LNCaP clone FGC (cell line): ENCODE data around the gene IRS1.

Experiments
- DNase-seq: peaks from one replicate; pipeline ENCODE4 v3.0.0-alpha.2; 2011; ENCODE audit warnings: low read depth
- H3K4me3 ChIP-seq: 2 replicates; pipeline ENCODE4 v1.5.1; 2011; ENCODE audit warnings: mild to moderate bottlenecking, low read depth, low read length, control low read depth
- TF ChIP-seq, protein P1 (sequence below): IDR thresholded peaks from 2 replicates; pipeline ENCODE4 v1.5.1; 2012; ENCODE audit warnings: mild to moderate bottlenecking; ENCODE audit not compliant: control insufficient read depth, insufficient read depth; ENCODE audit errors: extremely low read depth

Gene IRS1

DNA sequence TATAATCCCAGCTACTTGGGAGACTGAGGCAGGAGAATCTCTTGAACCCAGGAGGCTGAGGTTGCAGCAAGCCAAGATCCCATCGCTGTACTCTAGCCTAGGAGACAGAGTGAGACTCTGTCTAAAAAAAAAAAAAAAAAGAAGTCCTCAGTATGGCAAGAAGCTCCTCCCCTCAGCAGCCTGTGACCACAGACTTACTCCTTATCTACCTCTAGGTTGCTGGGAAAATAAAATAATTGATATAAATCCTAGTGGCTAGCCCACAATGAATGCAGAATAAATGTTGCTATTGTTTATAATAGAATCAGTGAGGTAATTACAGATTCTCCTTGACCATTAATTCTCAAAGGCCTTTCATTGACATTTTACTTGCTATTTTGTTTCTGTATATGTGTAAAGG, 70.6 kb downstream of the IRS1 start:
- DNase-seq, result no peak
- TF ChIP-seq, protein P1, sequence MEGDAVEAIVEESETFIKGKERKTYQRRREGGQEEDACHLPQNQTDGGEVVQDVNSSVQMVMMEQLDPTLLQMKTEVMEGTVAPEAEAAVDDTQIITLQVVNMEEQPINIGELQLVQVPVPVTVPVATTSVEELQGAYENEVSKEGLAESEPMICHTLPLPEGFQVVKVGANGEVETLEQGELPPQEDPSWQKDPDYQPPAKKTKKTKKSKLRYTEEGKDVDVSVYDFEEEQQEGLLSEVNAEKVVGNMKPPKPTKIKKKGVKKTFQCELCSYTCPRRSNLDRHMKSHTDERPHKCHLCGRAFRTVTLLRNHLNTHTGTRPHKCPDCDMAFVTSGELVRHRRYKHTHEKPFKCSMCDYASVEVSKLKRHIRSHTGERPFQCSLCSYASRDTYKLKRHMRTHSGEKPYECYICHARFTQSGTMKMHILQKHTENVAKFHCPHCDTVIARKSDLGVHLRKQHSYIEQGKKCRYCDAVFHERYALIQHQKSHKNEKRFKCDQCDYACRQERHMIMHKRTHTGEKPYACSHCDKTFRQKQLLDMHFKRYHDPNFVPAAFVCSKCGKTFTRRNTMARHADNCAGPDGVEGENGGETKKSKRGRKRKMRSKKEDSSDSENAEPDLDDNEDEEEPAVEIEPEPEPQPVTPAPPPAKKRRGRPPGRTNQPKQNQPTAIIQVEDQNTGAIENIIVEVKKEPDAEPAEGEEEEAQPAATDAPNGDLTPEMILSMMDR, result no peak
- no peak overlapping the region for H3K4me3 ChIP-seq

DNA sequence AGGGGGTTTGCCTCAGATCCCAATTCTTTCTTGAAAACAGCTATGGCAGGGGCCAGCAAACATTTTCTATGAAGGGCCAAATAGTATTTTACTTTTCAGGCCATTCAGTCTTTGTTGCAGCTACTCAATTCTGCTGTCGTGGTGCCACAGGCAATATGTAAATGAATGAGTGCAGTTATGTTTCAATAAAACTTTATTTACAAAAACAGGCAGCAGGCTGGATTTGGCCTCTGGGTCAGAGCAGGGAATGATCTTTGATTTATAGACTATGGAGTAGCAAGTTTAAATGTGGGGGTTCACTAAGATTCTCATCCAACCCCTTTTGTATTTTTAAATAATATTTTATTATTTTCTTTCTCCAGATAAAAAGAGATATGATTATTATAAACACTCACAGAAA, 72.4 kb downstream of the IRS1 start:
- TF ChIP-seq, protein P1, result no peak
- no peak overlapping the region for H3K4me3 ChIP-seq
- DNase-seq, result no peak

DNA sequence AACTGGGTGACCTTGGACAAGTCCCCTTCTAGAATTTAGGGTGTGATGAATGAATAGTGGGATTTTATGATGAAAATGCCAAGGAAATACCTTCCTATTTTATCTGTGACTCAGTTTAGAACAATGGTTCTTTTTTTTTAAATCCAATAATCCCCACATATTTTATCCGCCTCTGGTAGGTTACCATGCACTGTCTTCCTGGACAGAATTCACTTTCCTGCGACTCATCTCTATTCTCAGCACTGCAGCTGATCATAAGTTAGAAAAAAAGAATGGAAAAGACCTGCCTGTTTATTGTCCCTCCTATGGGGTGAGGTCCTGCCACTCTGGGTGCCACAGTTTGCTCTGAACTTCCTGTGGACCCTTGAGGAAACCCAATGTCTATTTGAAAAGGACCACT, 73.1 kb downstream of the IRS1 start:
- H3K4me3 ChIP-seq, result no peak overlapping the region
- DNase-seq, result no peak
- TF ChIP-seq, protein P1, result no peak

DNA sequence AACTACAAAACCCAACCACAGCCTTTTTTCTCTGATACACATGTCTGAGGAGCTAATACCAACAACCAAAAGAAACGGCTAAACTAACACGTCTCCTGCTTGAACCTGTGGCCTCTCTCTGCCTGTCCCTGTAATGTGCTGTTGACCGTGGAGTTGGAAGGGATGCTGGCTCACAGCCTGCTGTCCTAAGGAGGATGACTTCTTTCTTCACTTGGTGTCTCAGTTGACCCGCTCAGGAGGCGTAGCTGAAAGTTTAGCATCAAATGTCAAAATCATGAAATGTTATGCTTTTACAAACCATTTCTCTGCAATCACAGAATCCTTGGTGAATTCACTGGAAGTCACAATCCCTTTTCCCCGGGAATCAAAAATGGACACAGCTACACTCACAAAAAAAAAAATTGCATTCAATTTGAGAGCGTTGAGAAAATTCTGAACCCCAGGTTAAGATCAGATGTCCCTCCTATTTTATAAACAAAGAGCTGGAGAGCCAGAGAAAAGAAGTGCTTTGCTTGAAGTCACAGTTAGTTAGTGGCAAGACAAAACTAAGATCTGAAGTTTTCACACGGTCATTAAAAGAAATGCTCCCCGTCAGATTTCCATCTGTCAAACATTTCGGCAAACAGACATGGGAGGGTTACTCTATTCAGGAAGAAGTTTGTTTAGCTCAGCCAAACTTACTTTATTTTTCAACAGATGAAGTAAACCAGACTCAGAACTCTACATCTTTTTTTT, 74.3 kb downstream of the IRS1 start:
- TF ChIP-seq, protein P1, result no peak
- no peak overlapping the region for H3K4me3 ChIP-seq
- DNase-seq, result no peak

DNA sequence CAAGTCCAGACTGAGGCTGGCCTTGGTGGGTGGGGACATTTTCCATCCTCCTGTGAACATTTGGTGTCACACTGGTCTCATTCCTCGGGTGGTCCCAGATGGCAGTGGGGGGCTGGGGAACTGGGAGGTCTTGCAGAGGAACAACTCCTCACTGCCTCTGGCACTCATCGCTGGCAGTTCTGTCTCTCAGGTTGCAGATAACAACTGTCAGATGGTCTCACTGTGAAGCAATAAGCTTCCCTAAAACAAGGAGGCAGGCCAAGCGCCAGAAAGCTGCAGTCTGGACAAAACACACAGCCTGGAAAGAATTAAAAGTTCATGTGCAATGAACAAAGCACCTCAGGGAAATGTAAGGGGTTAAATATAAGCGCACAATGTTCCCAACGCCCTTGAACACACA, 78.1 kb downstream of the IRS1 start:
- H3K4me3 ChIP-seq, result no peak overlapping the region
- DNase-seq, result no peak
- TF ChIP-seq, protein P1, result no peak

DNA sequence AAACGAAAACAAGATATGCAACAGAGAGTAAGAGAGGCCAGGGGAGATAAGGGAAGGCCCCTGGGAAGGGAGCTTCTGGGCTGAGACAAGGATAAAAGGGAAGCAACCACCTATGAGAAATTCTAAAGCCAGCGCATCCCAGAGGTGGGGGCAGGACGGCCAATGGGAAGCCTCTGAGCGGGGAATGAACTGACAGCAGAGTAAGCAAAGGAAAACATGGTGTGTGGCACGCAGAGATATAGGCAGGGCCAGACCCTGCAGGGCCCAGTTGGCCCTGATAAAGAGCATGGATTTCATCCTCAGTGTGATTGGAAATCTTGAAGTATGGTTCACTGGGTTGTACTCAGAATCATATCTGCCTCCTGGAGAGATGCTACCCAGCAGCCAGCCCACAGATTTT, 78.7 kb downstream of the IRS1 start:
- TF ChIP-seq, protein P1, result no peak
- DNase-seq, result no peak
- H3K4me3 ChIP-seq, result no peak overlapping the region

DNA sequence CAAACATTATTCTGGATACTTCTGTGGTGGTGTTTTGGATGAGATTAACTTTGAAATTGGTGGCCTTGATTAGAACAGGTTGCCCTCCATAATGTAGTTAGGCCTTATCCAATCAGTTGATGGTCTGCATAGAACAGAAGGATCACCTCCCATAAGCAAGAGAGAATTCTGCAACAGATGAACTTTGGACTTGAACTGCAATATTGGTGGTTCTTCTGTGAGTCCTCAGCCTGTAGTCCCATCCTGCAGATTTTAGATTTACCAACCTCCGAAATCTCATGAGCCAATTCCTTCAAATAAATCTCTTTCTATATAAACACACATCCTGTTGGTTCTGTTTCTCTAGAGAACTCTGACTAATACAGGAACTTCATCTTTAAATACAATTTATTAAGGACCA, 81.9 kb downstream of the IRS1 start:
- H3K4me3 ChIP-seq, result no peak overlapping the region
- TF ChIP-seq, protein P1, result no peak
- no peak for DNase-seq
